HG02571 (cell line): ENCODE data around the gene LAMA1.

Experiments
- ATAC-seq: cut with Tn5 transposase; IDR thresholded peaks from one replicate; pipeline ENCODE4 v1.9.1; 2021; ENCODE audit warnings: mild to moderate bottlenecking, moderate library complexity; ENCODE audit not compliant: unreplicated experiment

LAMA1 gene

DNA sequence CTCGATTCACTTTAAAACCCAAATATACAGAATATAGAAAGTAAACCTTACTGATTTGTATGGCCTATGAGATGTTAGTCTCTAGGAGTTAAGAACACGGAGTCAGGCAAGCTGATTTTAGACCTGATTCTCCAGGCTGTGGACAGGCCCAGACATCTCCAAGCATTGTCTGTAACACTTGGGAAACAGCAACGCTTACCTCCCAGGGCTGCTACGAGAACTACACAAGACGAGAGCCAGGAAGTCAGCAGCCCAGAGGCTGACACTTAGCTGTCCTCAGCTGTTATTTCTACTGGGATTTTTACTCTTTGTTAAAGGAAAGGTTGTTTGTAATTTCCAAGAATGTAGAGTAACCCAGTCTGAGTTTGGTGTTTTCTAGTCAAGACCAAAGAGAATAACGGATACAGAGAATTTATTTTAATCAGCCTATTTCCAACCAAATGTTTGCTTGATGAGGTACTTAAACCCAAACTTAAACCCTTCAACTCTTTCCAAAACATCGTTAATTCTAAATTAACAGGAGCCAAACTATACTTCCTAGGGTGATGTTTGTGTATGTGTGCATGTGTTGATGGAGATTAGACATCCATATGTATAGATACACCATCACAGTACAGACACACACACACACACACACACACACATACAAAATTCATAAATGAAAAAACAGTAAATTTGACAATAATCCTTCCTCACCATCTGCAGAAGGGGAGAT lies 123.4 kb downstream of the LAMA1 start:
- ATAC-seq: no peak

DNA sequence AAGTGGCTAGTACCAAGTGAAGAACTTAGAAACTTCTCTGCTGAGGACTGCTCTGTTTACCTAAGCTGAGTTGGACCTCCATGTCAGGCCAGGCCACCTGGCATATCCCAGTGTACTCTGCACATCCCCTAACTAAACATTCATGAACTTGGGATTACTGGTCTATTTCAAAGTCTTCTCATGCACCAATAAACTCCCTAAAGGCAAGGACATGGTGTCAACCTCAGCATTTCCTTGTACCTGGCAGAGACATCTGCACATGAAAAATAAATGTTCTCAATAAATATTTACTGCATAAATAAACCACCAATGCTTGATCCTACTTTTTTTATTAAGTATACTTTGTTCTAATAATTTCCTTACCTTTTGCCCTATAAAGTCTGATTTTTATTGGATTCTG lies 124.8 kb downstream of the LAMA1 start:
- ATAC-seq: no peak

DNA sequence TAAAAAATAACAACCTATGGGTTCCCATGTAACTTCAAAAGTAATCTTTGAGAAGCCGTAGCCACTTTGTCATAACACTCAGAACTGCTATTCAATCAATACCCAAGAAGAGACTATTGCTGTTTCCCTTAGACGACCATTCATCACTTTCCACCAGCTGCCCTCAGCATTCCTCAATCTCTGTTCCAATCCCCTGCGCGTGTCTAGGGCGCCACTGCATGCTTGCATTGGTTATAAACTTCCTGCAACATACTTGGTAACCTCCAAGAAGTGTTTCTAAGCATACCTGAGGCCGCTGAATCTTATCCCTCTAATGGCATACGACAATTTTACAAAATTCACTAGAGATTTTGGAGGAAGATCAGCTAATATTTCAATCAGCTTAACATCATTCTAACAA lies 134.2 kb downstream of the LAMA1 start:
- ATAC-seq: no peak

DNA sequence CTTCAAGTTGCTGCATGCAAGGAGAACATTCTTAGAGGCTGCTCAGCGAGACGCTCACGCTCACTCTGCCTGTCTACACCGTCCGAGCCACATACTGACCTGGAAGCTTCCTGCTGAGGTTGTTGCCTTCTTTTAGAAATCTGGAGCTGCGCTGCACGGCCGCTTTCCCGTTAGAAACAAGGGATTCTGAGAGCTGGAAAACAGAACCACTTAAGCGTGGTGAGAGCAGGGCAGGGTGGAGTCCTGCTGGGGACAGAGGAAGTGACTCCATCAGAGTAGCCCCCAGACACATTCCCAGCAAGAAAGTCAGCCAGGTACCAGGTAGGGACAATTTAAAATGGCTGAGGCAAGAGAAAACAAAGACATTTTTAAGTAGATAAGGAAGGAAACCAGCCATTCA lies 135.2 kb downstream of the LAMA1 start:
- no peak for ATAC-seq

DNA sequence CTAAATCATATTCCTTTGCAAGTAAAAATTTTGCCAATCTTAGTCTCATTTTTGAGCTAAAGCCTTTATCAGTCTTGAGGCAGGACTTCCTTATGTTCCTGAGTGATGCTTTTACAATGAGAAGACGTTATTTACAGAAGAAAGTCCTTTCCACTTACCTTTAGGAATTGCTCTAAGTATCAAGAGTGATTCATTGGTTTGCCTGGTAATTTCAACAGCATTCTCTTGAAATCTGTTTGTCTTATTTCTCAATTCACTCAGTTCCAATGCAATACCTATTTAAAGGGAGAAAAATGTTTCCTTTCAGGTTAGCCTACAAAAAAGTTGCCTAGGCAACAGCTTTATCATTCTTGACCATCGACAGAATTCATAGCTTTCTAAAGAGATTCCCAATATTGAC lies 137.2 kb downstream of the LAMA1 start:
- ATAC-seq: no peak

DNA sequence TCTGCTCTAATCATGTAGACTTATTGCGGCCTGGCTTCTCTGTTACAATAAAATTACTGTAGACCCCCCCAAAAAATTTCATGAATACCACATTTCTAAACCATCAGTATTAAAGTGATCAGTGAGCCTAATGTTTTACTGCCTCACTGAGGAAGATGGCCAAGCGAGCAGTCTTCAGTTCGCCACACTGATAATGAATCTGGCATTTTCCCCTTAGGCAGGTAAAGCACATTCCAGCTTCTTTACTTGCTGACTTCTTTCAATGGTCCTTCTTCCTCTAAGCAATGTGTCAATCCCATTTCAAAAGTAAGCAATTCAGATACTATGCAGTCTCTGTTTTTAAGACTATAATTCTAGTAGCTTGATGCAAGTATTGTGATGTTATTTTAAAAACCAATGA lies 137.6 kb downstream of the LAMA1 start:
- no peak for ATAC-seq

DNA sequence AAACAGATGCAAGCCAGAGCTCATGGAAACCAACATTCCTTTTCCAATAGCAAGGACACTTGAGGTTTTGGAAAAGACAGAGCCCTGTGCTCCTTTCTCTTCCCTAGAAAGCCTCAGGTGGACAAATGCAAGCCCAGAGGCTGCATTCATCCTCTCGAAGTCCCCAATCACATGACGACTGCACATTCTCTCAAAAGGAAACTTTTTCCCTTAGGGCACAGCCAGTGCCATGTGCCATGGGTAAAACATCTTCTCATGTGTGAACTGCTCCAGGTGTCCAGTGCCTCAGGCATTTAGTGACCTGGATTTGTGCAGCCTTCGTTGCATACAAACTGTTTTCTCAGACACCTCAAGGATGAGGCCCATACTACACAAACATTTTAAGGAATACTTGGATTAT lies 140.7 kb downstream of the LAMA1 start:
- ATAC-seq: no peak

DNA sequence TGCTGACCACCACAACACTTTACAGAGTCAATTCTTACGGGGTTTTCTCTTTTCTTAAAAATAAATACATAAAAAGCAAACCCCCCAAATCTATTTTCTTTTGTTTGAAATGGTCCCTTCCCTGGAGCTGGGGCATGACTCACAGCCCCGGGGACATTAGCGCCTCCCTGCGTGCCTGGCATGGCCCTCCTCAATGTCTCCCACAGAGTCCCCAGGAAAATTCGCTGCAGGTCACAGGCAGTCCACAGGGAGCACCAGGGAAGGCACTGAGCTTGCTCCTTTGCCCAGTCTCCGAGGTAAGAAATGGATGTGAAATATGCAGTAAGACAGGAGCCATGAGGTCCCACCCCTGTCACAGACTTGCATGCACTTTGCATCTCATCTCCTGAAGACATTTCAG lies 142.5 kb downstream of the LAMA1 start:
- no peak for ATAC-seq

DNA sequence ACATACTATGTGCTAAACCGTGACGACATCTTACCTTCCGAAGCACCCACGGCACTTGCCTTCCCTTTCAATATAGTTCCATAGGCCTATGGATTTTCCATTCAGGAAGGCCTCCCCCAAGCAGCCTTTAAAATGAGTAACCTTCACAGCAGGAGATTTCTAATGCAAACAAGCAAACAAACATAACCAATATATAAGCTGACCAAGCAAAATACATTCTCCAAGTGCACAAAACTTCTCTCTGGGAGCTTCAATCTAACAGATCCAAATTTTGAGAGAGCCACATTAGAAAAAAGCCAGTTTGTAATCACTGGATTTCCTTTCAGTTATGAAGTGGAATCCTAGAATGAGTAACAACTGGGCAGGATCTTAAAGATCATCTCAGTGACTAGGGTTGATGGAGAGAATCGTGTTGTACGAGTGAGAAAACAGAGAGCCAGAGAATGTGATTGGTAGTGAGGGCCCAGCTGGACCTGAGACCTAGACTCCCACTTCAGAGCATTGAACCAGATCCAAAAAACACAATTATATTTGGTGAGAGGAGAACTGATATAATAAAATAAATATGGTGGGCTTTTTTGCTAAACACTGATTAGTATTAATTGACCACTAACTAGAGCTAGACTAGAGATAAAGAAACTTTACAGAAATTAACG lies 145.6 kb downstream of the LAMA1 start:
- no peak for ATAC-seq

DNA sequence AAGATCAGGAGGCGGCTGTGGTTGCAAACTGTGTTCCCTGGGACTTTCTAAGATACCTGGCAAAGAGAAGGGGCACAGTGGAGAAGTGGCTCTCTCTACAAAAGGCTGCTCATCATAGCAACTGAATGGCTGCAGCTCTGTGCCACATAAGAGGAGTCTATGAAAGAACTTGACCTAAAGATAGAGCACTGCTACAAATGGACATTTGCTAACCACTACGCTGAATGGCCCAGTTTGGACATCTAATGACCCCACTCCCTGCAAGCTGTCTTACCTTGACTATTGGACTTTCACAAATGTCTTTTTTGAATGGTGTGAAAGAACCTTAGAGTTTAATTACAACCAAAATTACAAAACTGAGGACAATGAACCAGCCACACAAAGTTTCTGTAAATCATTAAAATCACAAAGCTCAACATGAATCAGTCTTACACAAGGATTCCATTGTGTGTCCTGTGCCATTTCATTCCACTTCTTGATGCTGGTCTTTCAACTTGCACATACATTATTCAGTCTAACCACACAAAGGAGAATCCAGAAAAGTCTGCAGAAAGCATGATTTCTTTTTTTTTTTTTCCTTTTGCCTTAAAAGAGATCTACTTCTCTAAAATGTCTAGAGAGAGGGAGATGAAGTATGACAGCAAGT lies 154.0 kb downstream of the LAMA1 start:
- no peak for ATAC-seq

DNA sequence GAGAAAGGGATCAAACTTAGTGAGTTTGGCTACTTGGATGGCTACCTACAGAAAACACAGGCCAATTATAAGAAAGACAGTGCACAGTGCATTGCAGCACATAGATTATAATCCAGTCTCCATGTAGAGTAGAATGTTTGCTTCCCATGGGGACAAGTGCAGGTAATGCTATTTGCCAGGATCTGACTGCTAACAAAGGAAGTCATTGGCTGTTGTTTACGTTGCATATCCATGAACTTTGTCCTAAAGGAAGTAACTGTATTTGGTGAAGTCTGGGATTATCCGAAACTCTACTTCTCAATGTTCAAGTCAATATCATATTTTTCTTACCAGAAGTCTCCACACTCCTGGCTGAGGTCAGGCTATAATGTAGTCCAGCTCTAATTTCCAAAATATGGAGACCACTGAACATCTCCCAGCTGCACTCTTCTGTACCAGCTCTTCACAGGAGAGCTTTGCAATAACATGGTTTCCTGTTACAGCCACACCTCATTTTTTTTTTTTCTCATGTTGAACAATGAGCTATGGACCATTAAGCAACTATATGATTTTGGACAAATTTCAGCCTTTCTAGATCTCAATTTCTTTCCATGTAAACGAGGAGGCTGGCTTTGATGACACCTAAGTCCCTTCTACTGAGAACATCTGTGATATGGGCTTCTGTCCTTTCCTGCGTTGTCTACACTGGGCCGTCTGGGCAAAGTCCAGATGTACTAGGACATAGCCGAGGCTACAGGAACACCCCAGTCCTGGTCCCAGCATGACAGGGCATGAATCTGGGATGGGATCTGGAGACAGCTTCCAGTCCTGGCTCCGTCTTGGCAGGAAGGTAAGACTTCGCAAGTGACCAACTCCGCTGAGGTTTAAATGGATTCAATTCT lies 154.8 kb downstream of the LAMA1 start:
- no peak for ATAC-seq

DNA sequence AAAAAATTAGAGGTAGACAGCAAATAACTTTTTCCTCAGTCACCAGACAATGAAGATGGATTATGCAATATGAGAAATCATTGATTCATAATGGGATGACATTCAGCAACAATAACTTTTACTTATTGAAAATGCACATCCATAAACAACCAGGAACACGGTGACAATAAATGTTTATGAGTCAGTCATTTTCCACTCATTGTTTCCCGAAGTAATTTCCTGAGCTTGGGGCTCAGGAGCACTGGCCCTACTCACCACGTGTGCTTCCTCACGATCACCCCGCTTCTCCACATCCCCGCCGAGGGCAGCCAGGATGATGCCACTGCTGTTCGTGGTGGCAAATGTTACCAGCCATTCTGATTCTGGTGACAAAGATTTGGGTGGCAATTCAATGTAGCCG lies 156.3 kb downstream of the LAMA1 start:
- no peak for ATAC-seq

DNA sequence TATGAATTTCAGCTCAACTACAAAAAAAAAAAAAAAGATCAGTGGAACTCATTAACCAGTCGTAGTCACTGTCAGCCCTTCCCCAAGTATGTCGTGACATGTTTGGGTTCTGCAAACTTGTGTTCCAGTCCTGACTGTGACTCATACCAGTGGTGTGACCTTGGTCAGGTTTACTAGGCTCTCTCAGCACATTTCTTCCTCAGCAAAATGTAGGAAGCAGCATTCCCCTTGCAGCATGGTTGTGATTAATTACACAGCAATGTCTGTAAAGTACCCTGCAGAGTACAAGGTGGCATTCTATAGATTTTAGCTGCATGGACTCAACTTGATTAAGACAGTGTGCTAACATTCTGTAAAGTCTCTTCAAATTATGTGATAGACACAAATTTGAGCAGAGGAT lies 156.9 kb downstream of the LAMA1 start:
- ATAC-seq: no peak

DNA sequence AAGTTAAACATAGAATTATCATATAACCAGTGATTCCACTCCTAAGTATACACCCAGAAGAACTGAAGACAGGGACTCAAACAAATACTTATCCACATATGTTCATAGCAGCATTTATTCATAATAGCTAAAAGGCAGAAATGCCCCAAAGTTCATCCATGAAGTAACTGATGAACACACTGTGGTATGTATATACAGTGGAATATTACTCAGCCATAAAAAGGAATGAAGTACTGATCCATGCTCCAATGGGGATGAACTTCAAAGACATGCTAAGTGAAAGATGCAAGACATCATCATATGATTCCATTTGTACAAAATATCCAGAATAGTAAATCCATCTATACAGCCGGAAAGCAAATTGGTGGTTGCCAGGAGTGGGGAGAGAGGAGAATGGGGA lies 157.5 kb downstream of the LAMA1 start:
- ATAC-seq: no peak

DNA sequence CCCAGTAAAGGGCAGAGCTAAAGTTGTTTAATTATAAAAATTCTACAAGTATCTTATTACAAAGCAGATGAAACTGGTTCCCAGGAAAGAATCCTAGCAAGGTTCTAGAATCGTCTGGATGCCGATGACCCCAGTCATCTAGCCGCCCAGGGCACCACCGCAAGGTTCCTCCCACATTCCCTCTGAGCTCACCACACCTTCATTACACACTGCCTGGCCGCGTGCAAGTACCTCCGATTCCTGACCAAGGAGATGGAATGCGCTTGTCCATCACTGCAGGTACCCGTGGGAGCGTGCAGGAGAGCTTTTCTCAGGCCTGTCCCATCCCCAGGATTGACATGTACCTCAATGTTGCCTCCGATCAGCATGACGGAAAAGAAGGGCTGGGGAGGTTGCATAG lies 158.5 kb downstream of the LAMA1 start:
- ATAC-seq: no peak

DNA sequence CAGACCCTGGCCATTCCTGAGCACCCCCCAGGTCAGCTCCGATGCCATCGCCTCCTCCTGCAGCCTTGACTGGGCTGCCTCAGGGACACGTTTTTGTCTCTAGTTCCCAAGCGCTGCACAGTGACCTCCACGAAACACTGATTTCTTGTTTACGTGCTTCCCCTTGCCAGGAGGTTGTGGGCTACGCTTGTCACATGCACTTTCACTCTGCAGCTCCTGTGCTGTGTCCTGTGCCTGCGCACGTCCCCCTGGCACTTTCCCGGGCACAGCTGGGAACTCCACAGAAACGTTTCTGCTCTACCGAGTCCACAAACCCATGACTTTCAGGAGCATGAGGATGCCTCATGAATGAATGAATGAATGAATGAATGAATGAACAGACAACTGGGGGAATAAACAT lies 160.6 kb downstream of the LAMA1 start:
- ATAC-seq: no peak

DNA sequence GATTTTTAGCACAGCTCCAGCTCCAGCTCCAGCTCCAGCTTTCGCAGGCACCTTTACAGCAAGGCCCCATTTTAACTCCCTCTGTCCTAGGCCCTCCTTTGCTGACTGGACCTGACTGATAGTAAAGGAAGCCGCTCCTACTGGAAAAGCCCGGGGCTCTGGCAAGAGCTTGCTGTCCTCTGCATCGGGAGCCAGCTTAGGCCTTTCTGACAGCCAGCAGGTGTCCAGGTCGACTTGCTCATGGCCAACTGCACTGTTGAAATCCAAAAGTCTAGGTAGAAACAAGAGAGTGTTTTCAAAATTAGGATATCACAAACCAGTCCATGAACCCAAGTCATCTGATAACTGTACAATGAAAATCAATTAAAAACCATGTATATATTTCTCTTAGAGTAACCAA lies 161.1 kb downstream of the LAMA1 start:
- ATAC-seq: no peak

DNA sequence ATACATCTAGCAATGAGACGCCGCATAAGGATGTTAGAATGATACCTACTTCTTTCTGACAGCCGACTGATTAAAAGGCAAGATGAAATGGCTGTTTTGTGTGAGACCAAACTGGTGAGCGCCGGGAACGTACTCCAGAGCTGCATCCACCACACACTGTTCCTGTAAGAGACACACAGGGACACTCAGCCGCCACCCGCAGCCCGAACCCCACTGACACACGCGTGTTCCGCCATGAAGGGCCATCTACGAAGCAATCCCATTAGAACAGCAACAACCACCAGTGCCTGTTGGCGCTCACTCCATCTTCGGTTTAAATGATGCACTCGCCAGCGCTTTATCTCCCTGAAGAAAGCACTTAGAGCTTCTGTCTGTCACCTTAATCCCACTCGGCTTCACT lies 162.3 kb downstream of the LAMA1 start:
- ATAC-seq: no peak

DNA sequence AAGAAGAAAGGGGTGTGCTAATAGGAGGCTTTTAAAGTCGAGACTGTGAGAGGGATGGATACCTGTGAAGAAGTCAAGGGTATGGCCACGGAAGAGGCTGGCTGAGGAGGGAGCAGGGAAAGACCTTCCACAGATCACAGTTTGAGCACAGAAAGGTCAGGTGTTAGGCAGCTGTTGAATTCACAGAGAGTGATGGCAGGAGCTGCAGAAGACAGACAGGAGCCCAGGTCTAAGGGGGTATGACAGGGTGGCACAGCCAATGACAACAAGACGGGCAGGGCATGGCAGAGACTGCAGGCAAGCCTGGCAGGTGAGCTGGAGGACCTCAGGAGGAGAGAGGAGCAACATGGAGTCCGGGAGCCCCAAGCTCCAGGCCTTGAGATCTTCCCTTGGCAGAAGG lies 163.1 kb downstream of the LAMA1 start:
- no peak for ATAC-seq

DNA sequence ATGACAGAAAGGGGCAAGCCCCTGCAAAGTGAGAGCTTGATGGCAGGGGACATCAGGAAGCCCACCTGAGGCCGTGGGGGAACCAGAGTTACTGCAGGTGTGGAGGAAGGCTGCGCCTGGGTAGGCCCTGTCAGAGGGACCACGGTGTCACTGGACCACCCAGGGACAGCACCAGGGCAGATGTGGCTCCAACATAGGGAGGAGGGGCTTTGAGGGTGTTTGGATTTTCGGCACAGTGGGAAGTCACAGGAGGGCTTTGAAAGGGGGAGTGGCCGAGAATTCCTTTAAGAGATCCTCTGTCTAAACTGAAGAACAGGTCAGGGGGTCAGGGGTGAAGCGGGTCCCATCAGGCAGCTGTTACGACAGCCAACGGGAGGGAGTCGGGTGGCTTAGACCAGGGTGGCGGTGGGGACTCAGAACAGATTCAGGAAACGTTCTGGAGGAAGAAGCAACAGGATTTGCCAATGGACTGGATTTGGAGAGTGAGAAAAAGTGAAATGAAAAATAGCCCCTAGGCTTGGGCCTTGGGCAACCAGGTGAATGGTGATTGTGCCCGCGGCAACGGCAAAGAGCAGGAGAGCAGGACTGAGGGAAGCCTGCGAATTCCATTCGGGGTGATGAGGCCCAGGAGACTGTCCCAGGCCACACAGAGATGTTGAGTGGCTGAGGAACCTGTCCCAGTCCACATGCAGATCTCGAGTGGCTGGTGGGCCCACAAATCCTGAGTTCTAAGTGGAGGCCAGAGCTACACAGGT lies 166.1 kb downstream of the LAMA1 start:
- no peak for ATAC-seq

DNA sequence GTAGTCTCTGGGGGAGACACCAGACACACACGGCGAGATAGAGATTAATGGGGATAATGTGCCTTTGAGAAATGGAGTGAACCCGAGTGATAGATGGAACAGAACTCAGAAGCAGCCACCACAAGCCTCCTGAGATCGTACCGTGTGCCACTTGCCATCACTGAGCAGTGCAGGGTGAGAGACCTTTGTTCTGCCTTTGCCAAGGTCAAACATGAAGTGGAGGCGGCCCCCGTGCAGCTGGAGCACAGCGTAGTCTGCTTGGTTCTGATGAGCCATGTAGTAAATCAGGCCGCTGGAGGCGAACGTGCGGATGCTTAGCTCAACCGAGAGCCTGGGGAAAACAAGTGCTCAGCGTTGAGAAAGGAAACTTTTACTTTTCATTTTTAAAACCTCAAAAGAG lies 167.0 kb downstream of the LAMA1 start:
- no peak for ATAC-seq
